ENCODE data around the gene PLG.
"Not testable (repeated sequence)": the region's sequence is repeated elsewhere in the genome, so short reads cannot be mapped to it uniquely, and the experiment has no call there.

Gene PLG

DNA sequence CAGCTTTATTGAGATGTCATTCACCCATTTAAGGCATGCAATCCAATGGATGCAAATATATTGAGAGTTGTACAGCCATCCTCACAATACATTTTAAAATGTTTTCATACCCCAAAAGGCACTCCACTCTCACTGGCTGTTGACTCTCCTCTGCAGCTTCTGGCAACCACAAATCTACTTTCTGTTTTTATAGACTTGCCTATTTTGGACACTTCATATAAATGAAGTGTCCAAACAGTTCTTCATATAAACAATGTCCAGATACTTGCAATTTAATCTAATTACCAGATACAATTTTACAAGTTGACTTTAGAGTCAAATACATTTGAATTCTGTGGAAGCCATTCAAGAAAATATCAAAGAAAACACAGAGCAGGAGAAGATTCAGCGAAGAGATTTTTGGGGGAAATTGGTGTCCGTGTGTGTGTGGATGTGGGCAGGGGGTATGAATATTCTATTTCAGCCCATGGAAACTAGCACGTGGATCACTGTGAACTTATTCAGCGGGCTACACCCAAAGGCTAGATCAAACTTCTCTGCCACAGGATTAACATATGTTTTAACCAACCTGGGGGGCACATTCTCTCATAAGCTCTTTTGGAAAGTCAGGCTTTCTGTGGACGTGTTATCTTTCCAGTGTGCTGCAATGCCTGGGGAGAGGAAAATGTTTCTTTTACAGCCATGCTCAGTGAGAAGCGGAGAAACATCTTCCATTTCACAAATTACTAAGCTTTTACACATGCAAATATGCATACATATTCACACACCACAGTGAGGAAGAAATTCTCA lies 73.9 kb downstream of the PLG start:
- DNase-seq (ENCODE audit: low read depth) = no peak

DNA sequence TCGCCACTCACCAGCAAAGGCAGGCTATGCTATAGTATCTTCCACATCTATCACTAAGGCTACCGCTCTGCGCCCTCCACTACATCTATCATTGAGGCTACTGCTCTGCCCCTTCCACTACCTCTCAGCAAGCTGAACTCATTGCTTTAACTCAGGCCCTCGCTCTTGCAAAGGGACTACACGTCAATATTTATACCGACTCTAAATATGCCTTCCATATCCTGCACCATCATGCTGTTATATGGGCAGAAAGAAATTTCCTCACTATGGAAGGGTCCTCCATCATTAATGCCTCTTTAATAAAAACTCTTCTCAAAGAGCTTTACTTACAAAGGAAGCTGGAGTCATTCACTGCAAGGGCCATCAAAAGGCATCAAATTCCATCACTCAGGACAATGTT lies 77.1 kb downstream of the PLG start:
- DNase-seq (ENCODE audit: low read depth) = not testable (repeated sequence)

DNA sequence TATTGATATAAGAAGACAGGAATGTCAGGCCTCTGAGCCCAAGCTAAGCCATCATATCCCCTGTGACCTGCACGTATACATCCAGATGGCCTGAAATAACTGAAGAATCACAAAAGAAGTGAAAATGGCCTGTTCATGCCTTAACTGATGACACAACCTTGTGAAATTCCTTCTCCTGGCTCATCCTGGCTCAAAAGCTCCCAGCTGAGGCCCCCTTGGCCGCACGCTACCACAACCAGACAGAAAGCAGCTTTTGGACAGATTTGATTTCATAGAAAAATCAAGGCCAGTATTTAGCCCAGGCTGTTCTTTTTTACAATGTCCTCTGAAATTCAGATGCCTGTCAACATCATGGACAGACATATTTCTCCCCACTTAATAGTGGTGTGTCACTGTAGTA lies 78.6 kb downstream of the PLG start:
- not testable (repeated sequence) for DNase-seq (ENCODE audit: low read depth)

GRCh38 chr6:160781298-160781697 lies 79.3 kb downstream of the PLG start:
- no peak for DNase-seq (ENCODE audit: low read depth)

GRCh38 chr6:160782228-160782627 lies 80.2 kb downstream of the PLG start:
- no peak for DNase-seq (ENCODE audit: low read depth)

- DNase-seq (ENCODE audit: low read depth) = no peak
These were observed 81.7 kb downstream of the PLG start for GRCh38 chr6:160783741-160784140.

GRCh38 chr6:160788126-160788525 lies 86.1 kb downstream of the PLG start:
- DNase-seq (ENCODE audit: low read depth) = not testable (repeated sequence)

DNA sequence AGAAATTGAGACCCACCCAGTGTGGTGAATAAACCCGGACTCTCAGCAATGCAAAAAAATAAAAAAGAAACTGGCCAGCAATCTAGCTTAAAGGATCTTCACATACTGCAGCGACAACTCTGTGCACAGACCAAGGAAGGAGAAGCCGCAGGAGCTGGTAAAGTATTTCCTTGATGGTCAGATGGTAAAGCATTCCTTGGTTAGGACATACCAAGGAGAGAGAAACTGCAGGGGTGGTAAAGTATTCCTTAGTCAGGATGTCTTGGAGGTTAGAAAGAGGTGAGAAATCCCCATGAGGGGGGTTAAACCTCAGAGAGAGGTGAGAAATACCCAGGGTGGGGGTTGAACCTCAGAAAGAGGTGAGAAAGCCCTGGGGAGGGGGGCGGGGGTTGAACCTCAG lies 86.8 kb downstream of the PLG start:
- no peak for DNase-seq (ENCODE audit: low read depth)

DNA sequence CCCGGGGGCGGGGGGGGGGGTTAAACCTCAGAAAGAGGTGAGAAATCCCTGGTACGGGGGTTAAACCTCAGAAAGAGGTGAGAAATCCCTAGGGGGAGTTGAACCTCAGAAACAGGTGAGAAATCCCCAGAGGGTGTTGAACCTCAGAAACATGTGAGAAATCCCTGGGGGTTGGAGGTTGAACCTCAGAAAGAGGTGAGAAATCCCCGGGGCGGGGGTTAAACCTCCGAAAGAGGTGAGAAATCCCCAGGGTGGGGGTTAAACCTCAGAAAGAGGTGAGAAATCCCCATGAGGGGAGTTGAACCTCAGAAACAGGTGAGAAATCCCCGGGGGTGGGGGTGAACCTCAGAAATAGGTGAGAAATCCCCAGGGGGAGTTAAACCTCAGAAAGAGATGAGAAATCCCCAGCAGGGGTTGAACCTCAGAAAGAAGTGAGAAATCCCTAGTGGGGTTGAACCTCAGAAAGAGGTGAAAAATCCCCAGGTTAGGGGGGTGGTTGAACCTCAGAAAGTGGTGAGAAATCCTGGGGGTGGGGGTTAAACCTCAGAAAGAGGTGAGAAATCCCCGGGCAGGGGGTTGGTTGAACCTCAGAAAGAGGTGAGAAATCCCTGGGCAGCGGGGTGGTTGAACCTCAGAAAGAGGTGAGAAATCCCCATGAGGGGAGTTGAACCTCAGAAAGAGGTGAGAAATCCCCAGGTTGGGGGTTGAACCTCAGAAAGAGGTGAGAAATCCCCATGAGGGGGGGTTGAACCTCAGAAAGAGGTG lies 87.4 kb downstream of the PLG start:
- no peak for DNase-seq (ENCODE audit: low read depth)

DNA sequence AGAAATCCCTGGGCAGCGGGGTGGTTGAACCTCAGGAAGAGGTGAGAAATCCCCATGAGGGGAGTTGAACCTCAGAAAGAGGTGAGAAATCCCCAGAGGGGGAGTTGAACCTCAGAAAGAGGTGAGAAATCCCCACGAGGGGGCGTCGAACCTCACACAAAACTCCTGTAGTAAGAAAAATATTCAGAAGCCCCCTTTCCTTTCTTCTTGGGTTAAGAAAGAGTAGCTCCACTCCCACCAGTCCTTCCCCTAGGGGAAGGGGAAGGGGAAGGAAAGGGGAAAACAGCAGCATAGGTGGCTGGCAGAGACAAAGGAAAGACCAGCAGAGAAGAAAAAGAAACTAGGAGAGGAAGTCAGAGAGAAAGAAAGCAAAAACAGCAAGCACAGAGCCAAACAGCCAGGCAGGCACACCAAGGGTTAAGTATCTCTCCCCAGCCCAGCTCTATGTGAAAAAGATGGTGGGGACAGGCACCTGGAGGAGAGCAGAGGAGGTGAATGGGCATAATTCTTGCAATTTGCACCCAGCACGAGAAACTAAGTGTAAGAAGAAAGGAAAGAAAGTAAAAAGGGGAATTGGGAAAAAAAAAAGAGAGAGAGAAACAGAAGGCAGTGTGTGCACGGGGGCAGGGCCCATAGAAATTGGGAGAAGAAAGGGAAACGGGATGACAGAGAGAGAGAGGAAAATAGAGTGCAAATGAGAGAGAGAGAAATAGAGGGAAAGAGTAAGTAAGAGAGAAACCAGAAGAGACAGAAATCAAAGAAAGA lies 88.2 kb downstream of the PLG start:
- DNase-seq (ENCODE audit: low read depth) = no peak

- DNase-seq (ENCODE audit: low read depth) = no peak
These were observed 89.4 kb downstream of the PLG start for GRCh38 chr6:160791459-160791858.

DNA sequence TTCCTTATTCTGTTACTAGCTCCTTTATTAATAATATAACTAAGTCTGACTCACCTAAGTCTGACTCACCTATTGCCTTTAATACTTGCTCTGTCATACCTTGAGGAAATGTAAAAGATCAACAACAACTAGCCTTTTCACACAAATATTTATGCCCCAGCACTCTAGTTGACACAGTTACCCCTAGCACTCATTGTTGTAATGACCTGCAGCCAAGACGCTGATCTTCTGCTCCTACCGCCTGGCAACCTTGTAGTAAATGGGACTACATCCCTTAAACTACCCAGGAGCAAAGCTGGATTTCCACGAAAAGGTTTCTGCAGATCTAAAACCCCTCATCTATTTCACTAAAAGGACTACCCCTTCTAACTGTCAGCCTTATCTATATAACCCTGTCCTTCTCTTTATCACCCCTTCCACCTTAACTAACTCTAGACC lies 90.0 kb downstream of the PLG start:
- DNase-seq (ENCODE audit: low read depth) = no peak

- DNase-seq (ENCODE audit: low read depth) = no peak
These were observed 90.7 kb downstream of the PLG start for GRCh38 chr6:160792708-160793107.

DNA sequence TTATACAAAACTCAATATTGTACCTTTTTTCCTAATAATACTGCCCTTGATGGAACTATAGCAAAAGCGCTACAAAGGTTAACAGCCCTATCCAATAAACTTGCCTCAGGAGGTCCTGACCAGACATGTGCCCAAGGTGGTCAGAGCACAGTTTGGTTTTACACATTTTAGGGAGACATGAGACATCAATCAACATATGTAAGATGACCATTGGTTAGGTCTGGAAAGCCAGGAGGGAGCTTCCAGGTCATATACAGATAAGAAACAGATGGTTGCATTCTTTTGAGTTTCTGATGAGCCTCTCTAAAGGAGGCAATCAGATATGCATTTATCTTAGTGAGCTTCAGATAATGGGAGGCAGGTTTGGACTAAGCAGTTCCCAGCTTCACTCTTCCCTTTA lies 91.6 kb downstream of the PLG start:
- DNase-seq (ENCODE audit: low read depth) = no peak

GRCh38 chr6:160795721-160796120 lies 93.7 kb downstream of the PLG start:
- DNase-seq (ENCODE audit: low read depth) = no peak

DNA sequence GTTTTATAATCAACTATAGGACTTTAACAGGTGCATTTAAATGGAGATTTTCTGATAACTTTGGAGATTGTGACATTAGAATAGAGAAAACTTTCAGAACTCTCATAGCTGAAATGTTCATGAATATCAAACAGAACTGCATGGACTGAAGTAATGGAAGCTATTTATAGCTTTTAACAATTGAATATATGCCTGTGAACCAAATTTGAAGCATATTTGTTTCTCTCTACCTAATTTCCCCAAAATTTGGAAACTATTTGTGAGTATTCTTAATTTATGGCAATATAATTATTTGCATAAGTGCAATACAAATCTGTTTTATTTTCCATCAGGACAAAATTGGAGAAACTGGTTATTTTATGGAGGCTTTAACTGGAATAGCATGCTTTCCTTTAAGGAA lies 96.6 kb downstream of the PLG start:
- DNase-seq (ENCODE audit: low read depth) = no peak

DNA sequence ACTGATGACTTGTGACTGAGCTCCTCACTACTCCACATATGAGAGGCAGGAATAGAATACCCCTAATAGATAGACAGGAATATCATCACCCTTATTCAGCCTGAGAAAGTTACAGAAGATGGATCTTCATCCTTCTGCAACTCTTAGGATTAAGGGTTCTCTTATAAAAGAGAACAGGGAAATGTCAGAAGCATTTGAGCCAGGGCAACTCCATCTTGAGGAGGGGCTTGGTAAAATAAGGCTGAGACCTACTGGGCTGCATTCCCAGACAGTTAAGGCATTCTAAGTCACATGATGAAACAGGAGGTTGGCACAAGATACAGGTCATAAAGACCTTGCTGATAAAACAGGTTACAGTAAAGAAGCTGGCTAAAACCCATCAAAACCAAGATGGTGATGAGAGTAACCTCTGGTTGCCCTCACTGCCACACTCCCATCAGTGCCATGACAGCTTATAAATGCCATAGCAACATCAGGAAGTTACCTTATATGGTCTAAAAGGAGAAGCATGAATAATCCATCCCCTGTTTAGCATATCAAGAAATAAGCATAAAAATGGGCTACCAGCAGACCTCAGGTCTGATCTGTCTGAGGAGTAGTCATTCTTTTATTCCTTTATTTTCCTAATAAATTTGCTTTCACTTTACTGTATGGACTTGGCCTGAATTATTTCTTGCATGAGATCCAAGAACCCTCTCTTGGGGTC lies 97.9 kb downstream of the PLG start:
- DNase-seq (ENCODE audit: low read depth) = no peak

DNA sequence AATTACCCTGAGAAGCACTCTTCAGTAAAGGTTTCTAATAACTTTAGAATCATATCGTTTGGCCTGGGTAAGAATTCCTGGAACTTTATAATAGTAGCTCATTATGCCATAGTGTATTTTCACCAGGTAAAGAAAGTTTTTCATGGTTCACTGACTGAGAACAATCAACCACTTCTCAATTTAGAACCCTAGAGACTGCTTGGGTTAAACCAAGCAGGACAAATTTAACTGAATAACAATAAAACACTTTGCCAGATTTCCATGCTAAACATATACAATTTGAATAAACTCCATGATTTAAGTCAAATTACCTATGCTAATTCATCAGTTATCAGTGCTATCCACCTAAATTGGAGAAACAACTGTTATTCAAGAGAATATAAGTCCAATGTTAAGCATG lies 99.4 kb downstream of the PLG start:
- DNase-seq (ENCODE audit: low read depth) = no peak

GRCh38 chr6:160802049-160802448 lies 100.0 kb downstream of the PLG start:
- DNase-seq (ENCODE audit: low read depth) = not testable (repeated sequence)
